ENCODE results near the gene PTER.

DNA sequence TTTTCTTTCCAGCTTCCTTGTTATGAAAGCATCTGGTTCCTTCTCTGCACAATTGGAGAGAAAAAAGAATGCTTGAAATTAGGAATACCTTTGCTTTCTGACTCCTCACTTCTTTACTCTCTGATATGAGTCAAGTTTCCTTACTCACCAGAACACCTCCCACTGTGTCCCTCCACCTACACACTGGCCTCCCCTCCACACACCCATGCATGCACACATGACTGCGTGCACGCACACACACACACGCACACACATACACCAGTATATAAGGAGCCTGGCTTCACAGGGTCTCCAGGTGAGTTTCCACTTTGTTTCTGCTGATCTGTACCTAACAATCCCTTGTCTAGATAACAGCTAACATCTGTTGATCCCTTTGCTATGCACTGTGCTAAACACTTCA, 11.4 kb upstream of the PTER start:
- TF ChIP-seq, protein P1, sequence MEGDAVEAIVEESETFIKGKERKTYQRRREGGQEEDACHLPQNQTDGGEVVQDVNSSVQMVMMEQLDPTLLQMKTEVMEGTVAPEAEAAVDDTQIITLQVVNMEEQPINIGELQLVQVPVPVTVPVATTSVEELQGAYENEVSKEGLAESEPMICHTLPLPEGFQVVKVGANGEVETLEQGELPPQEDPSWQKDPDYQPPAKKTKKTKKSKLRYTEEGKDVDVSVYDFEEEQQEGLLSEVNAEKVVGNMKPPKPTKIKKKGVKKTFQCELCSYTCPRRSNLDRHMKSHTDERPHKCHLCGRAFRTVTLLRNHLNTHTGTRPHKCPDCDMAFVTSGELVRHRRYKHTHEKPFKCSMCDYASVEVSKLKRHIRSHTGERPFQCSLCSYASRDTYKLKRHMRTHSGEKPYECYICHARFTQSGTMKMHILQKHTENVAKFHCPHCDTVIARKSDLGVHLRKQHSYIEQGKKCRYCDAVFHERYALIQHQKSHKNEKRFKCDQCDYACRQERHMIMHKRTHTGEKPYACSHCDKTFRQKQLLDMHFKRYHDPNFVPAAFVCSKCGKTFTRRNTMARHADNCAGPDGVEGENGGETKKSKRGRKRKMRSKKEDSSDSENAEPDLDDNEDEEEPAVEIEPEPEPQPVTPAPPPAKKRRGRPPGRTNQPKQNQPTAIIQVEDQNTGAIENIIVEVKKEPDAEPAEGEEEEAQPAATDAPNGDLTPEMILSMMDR (IDR thresholded peaks at IDR 0.05; ENCODE audit: low read length): no peak
- no peak for TF ChIP-seq EZH2 (IDR thresholded peaks at IDR 0.05; ENCODE audit: borderline replicate concordance, low read length)
